Central memory CD8-positive, alpha-beta T cell (primary cell): ENCODE data around the gene ANO1.

Experiments
- ATAC-seq: fragments of 150-1000 bp; cut with Tn5 transposase; replicated peaks from 2 replicates; pipeline ENCODE4 v1.10.0; 2022; ENCODE audit warnings: mild to moderate bottlenecking, moderate FRiP score, moderate number of reproducible peaks; ENCODE audit not compliant: poor library complexity, severe bottlenecking; ENCODE audit errors: extremely low read depth
- DNase-seq, 2 donors: peaks; one replicate each; pipeline ENCODE4 v3.0.0; 2021; ENCODE audit warnings: low spot score in 2 of 2
- H3K27ac Mint-ChIP-seq: one replicate; pipeline ENCODE4 v1.8.0; 2022; ENCODE audit warnings: low read depth, mild to moderate bottlenecking, moderate library complexity, mixed read lengths
- H3K27me3 Mint-ChIP-seq: one replicate; pipeline ENCODE4 v1.8.0; 2022; ENCODE audit warnings: mixed read lengths
- H3K36me3 Mint-ChIP-seq: one replicate; pipeline ENCODE4 v1.8.0; 2022; ENCODE audit warnings: mild to moderate bottlenecking, moderate library complexity, mixed read lengths; ENCODE audit not compliant: insufficient read depth
- H3K4me1 Mint-ChIP-seq: one replicate; pipeline ENCODE4 v1.8.0; 2022; ENCODE audit warnings: mixed read lengths
- H3K4me3 Mint-ChIP-seq: one replicate; pipeline ENCODE4 v1.8.0; 2022; ENCODE audit warnings: mild to moderate bottlenecking, moderate library complexity, mixed read lengths
- H3K9me3 Mint-ChIP-seq: one replicate; pipeline ENCODE4 v1.8.0; 2022; ENCODE audit warnings: mixed read lengths

ANO1 gene

GRCh38 chr11:70167120-70167519, 89.0 kb downstream of the ANO1 start:
- H3K4me3 Mint-ChIP-seq = no peak overlapping the region
- peaks cover 2% of the 10 kb centered on the region for H3K36me3 Mint-ChIP-seq
- H3K9me3 Mint-ChIP-seq = no peaks in the 10 kb centered on the region
- DNase-seq = no peak
- H3K4me1 Mint-ChIP-seq = no peaks in the 10 kb centered on the region
- no peak for ATAC-seq
- H3K27me3 Mint-ChIP-seq = peaks cover 41% of the 10 kb centered on the region
- no peak overlapping the region for H3K27ac Mint-ChIP-seq

GRCh38 chr11:70167723-70168404, 89.7 kb downstream of the ANO1 start:
- H3K27ac Mint-ChIP-seq = no peak overlapping the region
- peaks cover 39% of the 10 kb centered on the region for H3K27me3 Mint-ChIP-seq
- DNase-seq = no peak

DNA sequence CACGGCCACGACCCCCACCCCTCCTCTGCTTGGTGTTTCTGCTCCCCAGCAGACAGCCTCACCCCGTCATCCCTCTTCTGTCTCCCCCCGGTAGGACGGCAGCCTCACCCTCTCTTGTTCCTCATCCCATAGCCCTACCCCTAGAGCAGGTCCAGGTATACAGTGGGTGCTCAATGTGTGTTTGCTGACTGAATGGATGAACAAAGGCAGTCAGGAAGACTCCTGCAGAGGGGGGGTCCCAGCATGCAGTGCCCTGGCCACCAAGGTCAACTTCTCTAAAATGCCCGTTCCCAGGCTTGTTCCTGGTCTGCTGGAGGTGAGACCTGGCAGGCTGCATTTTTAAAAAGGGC, 90.3 kb downstream of the ANO1 start:
- Mint-ChIP-seq H3K27me3 (peaks cover 34% of the 10 kb centered on the region), H3K4me1 (no peaks in the 10 kb centered on the region), H3K36me3 (peaks cover 2% of the 10 kb centered on the region), H3K4me3 (no peak overlapping the region), H3K9me3 (no peaks in the 10 kb centered on the region), H3K27ac (no peak overlapping the region)
- no peak for DNase-seq
- no peak for ATAC-seq

More at GRCh38 chr11:70167723-70168404, 89.7 kb downstream of the ANO1 start:
- Mint-ChIP-seq H3K9me3 (no peaks in the 10 kb centered on the region), H3K36me3 (peaks cover 2% of the 10 kb centered on the region), H3K4me3 (no peak overlapping the region), H3K4me1 (no peaks in the 10 kb centered on the region)
- no peak for ATAC-seq

DNA sequence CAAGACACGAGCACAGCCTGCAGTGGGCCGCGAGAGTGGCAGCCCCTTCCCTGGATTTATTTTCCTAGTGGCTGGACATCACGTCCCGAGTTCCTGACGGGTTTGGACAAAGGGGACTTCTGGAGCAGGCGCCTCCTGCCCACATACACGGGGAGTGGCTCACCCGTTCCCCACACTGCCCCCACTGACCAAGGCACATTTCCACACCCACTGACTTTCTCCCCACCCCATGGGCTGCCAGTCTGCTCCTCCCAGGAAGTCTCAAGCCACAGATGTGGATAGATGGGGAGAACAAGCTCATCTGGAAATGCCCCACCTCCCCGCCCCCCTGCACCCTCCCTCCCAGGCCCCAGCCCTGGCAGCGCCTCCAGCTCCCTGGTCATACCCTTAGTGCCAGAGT, 91.0 kb downstream of the ANO1 start:
- no peak for DNase-seq
- ATAC-seq = no peak
- Mint-ChIP-seq H3K27ac (no peak overlapping the region), H3K4me3 (no peak overlapping the region), H3K36me3 (no peaks in the 10 kb centered on the region), H3K4me1 (no peaks in the 10 kb centered on the region), H3K9me3 (no peaks in the 10 kb centered on the region), H3K27me3 (peaks cover 32% of the 10 kb centered on the region)

- H3K4me1 Mint-ChIP-seq = no peaks in the 10 kb centered on the region
- H3K9me3 Mint-ChIP-seq = no peaks in the 10 kb centered on the region
- ATAC-seq (no peak), DNase-seq (no peak)
- peaks cover 28% of the 10 kb centered on the region for H3K27me3 Mint-ChIP-seq
- H3K36me3 Mint-ChIP-seq = no peaks in the 10 kb centered on the region
- H3K27ac Mint-ChIP-seq = no peak overlapping the region
- no peak overlapping the region for H3K4me3 Mint-ChIP-seq
Observed at GRCh38 chr11:70169632-70170031, 91.5 kb downstream of the ANO1 start.

GRCh38 chr11:70170596-70171210, 92.6 kb downstream of the ANO1 start:
- Mint-ChIP-seq H3K27me3 (peaks cover 19% of the 10 kb centered on the region), H3K9me3 (no peaks in the 10 kb centered on the region), H3K4me1 (no peaks in the 10 kb centered on the region), H3K27ac (no peak overlapping the region), H3K36me3 (no peaks in the 10 kb centered on the region), H3K4me3 (no peak overlapping the region)
- DNase-seq = no peak
- ATAC-seq = no peak

- Mint-ChIP-seq H3K4me3 (no peak overlapping the region), H3K4me1 (no peaks in the 10 kb centered on the region), H3K36me3 (no peaks in the 10 kb centered on the region), H3K27me3 (peaks cover 10% of the 10 kb centered on the region), H3K27ac (no peak overlapping the region), H3K9me3 (no peaks in the 10 kb centered on the region)
- DNase-seq (no peak), ATAC-seq (no peak)
Observed at GRCh38 chr11:70173018-70173417, 94.9 kb downstream of the ANO1 start.

DNA sequence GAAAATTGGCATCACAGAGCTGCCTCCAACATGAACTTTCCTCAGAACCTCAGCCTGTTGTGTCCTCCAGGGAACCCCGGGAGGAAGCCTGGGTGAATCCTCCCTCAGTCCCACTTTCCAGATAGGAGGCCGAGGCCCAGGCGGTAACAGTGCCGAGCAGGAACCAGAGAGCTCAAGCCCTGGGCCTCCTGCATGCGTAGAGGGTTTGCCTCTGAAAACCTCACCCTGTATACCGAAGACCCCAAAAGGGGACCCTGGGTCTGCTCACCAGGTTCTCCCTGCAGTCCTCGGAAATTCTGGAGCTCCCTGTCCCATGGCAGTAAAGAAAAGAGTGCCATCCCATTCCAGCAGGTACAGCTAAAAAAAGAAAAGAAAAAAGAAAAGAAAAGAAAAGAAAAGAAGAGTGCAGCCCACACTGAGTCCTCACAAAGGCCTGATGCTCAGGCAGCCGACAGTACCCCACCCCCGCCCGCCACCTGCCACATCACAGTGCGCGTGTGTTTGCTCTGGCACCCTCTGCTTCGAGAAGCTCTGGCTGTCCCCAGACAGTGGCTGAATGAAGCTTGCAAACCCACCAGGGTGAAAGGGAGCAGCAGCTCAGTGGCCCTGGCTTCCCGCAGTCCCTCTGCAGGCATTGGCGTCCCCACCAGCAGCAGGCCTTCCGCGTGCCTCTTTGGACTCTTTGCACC, 96.6 kb downstream of the ANO1 start:
- H3K4me3 Mint-ChIP-seq = no peak overlapping the region
- ATAC-seq = no peak

GRCh38 chr11:70175236-70175698, 97.2 kb downstream of the ANO1 start:
- no peak overlapping the region for H3K4me3 Mint-ChIP-seq
- ATAC-seq = no peak
- H3K27ac Mint-ChIP-seq = no peak overlapping the region
- DNase-seq = no peak
- H3K9me3 Mint-ChIP-seq = no peaks in the 10 kb centered on the region
- no peaks in the 10 kb centered on the region for H3K36me3 Mint-ChIP-seq
- H3K4me1 Mint-ChIP-seq = no peaks in the 10 kb centered on the region
- no peaks in the 10 kb centered on the region for H3K27me3 Mint-ChIP-seq

More for the DNA sequence above, 96.6 kb downstream of the ANO1 start:
- no peaks in the 10 kb centered on the region for H3K9me3 Mint-ChIP-seq
- no peak for DNase-seq
- H3K36me3 Mint-ChIP-seq = no peaks in the 10 kb centered on the region
- H3K27ac Mint-ChIP-seq = no peak overlapping the region
- H3K27me3 Mint-ChIP-seq = no peaks in the 10 kb centered on the region
- no peaks in the 10 kb centered on the region for H3K4me1 Mint-ChIP-seq

- H3K4me3 Mint-ChIP-seq = no peak overlapping the region
- ATAC-seq (no peak), DNase-seq (peak; percentile 30 to 34)
- H3K4me1 Mint-ChIP-seq = no peaks in the 10 kb centered on the region
- H3K27me3 Mint-ChIP-seq = peaks cover under 1% of the 10 kb centered on the region
- H3K36me3 Mint-ChIP-seq = no peaks in the 10 kb centered on the region
- no peaks in the 10 kb centered on the region for H3K9me3 Mint-ChIP-seq
- H3K27ac Mint-ChIP-seq = no peak overlapping the region
Observed at GRCh38 chr11:70176940-70177689, 99.0 kb downstream of the ANO1 start.

DNA sequence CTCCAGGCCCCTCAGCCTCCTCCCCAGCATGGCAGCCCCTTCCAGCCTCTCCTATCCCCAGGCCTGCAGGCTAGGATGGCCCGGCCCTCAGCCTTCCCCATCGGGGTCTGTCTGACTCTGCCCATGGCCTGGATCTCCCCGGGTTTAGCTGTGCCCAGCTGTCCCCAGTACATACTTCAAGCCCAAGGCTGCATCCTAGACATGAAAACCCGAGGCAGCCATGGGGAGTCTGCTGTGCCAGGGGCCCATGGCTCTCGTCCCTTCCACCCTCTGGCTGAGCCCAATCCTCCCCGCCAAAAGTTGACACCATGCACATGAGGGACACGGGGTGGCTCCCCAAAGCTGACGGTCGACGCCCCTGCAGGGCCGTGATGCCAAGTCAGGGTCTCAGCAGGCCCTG, 102.8 kb downstream of the ANO1 start:
- H3K36me3 Mint-ChIP-seq = no peaks in the 10 kb centered on the region
- peaks cover 21% of the 10 kb centered on the region for H3K27me3 Mint-ChIP-seq
- no peak for DNase-seq
- no peak overlapping the region for H3K4me3 Mint-ChIP-seq
- no peaks in the 10 kb centered on the region for H3K9me3 Mint-ChIP-seq
- ATAC-seq = no peak
- H3K4me1 Mint-ChIP-seq = no peaks in the 10 kb centered on the region
- H3K27ac Mint-ChIP-seq = no peak overlapping the region

DNA sequence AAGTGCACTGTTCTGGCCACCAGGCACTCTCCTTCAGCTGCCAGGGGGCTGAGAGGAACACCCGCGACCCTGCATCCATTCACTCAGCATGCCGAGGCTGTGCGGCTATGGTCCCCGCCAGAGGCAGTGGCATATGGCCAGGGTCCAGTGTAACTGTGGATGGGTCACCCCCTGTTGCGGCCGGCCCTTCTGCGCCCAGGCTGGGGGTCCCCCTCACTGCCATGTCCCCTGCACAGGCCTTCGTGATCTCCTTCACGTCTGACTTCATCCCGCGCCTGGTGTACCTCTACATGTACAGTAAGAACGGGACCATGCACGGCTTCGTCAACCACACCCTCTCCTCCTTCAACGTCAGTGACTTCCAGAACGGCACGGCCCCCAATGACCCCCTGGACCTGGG, 104.1 kb downstream of the ANO1 start:
- no peak for DNase-seq

More for the DNA sequence above, 104.1 kb downstream of the ANO1 start:
- Mint-ChIP-seq H3K27me3 (peaks cover 27% of the 10 kb centered on the region), H3K9me3 (no peaks in the 10 kb centered on the region), H3K36me3 (no peaks in the 10 kb centered on the region), H3K4me1 (no peaks in the 10 kb centered on the region), H3K27ac (no peak overlapping the region), H3K4me3 (no peak overlapping the region)
- ATAC-seq = no peak
